CD4-positive, alpha-beta T cell (primary cell): ENCODE measurements around the gene FILIP1. TPM values are rescaled to one million over a fixed set of nuclear protein-coding genes. Genes with fewer than 3 reads are reported as not detected.

Experiments
- ATAC-seq: fragments of 200-7000 bp; cut with Tn5 transposase; one replicate; pipeline ENCODE4 v1.10.0; 2022; ENCODE audit warnings: mild to moderate bottlenecking; ENCODE audit not compliant: poor library complexity
- CTCF ChIA-PET: fragments of 350-600 bp; sonication (Branson Sonifier 250); formaldehyde crosslinking; loops from one replicate; lab custom pipeline; 2021; ENCODE audit warnings: antibody characterized with exemption, inconsistent platforms; lab: Charles Lee
- POLR2A ChIA-PET: fragments of 350-600 bp; sonication (Branson Sonifier 250); formaldehyde crosslinking; loops from one replicate; lab custom pipeline; 2021; ENCODE audit warnings: antibody characterized with exemption, inconsistent platforms; lab: Charles Lee
- DNase-seq, 14 experiments: peaks; one replicate each; pipeline ENCODE4 v3.0.0-alpha.2; 2013 to 2020; ENCODE audit warnings: mixed read lengths in 2 of 14
- H3K27ac ChIP-seq, 2 donors: one replicate each; pipeline versions ENCODE4 v1.5.1 to v1.7.0; 2013; ENCODE audit warnings: low read length in 2 of 2, low read depth in 1 of 2, mild to moderate bottlenecking in 1 of 2
- H3K27me3 ChIP-seq, 2 experiments: 1 replicate in 1 of 2; 2 replicates in 1 of 2; pipeline versions ENCODE4 v1.6.1 to v1.7.0; 2013; ENCODE audit warnings: low read length in 2 of 2, control low read depth in 1 of 2, mild to moderate bottlenecking in 1 of 2, moderate library complexity in 1 of 2; ENCODE audit not compliant: insufficient read depth in 2 of 2, control insufficient read depth in 1 of 2
- H3K36me3 ChIP-seq: one replicate; pipeline ENCODE4 v1.6.1; 2013; ENCODE audit warnings: low read length, control low read depth; ENCODE audit not compliant: insufficient read depth
- H3K4me1 ChIP-seq: one replicate; pipeline ENCODE4 v1.6.1; 2013; ENCODE audit warnings: low read length, control low read depth; ENCODE audit not compliant: insufficient read depth
- H3K4me3 ChIP-seq: one replicate; pipeline ENCODE4 v1.5.1; 2013; ENCODE audit warnings: mild to moderate bottlenecking, low read length, moderate library complexity
- H3K9me3 ChIP-seq, 2 experiments: 1 replicate in 1 of 2; 2 replicates in 1 of 2; pipeline versions ENCODE4 v1.6.1 to v1.7.0; 2013; ENCODE audit warnings: low read length in 2 of 2, mild to moderate bottlenecking in 2 of 2, control low read depth in 1 of 2, moderate library complexity in 1 of 2; ENCODE audit not compliant: control insufficient read depth in 1 of 2, insufficient read depth in 1 of 2
- H3K27ac Mint-ChIP-seq: one replicate; pipeline ENCODE4 v1.8.0; 2020; ENCODE audit warnings: mixed read lengths
- H3K27me3 Mint-ChIP-seq: one replicate; pipeline ENCODE4 v1.8.0; 2021; ENCODE audit warnings: mixed read lengths
- H3K36me3 Mint-ChIP-seq: one replicate; pipeline ENCODE4 v1.8.0; 2021; ENCODE audit warnings: low read depth, mixed read lengths
- H3K4me1 Mint-ChIP-seq: one replicate; pipeline ENCODE4 v1.8.0; 2021; ENCODE audit warnings: low read depth, mixed read lengths
- H3K4me3 Mint-ChIP-seq: one replicate; pipeline ENCODE4 v1.8.0; 2020; ENCODE audit warnings: mild to moderate bottlenecking, mixed read lengths
- H3K9me3 Mint-ChIP-seq: one replicate; pipeline ENCODE4 v1.8.0; 2020; ENCODE audit warnings: mixed read lengths
- intact Hi-C, 2 experiments: fragments of 100-400 bp; cut with DNase I in 1 of 2; cut with micrococcal nuclease in 1 of 2; formaldehyde crosslinking; loops; one replicate each; pipeline versions ENCODE4 v1.15.1 to v1.9.0; 2023 to 2025; cut with DNase I, micrococcal nuclease
- total RNA-seq, 174 experiments: library from RNA in 2 of 174; stranded (reverse) in 2 of 174; gene quantifications; one replicate each; pipeline ENCODE4 v1.2.3 and lab custom pipeline; 2021 to 2026
- TF ChIP-seq, protein P1 (sequence below): fragments of 200-600 bp; IDR thresholded peaks from one replicate; pipeline ENCODE4 v1.8.0; 2022; ENCODE audit warnings: antibody characterized with exemption, mild to moderate bottlenecking

FILIP1 gene
- total RNA-seq, 2 experiments from 2014 or later, result 0.06 TPM; not detected in 1

DNA sequence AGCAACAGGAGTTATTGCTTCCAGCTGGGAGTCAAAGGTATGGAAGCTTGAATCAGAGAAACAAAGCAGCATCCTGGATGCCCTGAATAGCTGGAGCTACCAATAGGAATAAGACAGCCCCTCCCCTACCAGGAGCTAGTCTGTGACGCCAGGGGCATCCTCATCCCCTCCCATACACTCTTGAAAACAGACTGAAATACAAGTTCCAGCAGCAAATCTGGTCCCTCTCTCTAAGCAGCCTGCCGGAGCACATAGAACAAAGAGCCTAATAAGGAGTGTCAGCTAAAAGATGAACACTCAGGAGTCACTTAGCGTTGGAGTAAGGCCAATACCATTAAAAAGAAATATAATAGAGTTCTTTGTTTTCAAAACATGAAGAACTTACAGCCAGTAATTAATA is 25.6 kb downstream of the FILIP1 start:
- H3K27ac ChIP-seq, result no peak overlapping the region
- H3K9me3 ChIP-seq, result no peaks in the 10 kb centered on the region
- Mint-ChIP-seq H3K9me3 (peaks cover 2% of the 10 kb centered on the region), H3K27ac (no peak overlapping the region), H3K36me3 (no peaks in the 10 kb centered on the region), H3K4me1 (no peaks in the 10 kb centered on the region), H3K4me3 (no peak overlapping the region), H3K27me3 (peaks cover 28% of the 10 kb centered on the region)
- H3K36me3 ChIP-seq, result no peaks in the 10 kb centered on the region
- peaks cover 0 to 6% of the 10 kb centered on the region in 2 experiments for H3K27me3 ChIP-seq
- TF ChIP-seq, protein P1, sequence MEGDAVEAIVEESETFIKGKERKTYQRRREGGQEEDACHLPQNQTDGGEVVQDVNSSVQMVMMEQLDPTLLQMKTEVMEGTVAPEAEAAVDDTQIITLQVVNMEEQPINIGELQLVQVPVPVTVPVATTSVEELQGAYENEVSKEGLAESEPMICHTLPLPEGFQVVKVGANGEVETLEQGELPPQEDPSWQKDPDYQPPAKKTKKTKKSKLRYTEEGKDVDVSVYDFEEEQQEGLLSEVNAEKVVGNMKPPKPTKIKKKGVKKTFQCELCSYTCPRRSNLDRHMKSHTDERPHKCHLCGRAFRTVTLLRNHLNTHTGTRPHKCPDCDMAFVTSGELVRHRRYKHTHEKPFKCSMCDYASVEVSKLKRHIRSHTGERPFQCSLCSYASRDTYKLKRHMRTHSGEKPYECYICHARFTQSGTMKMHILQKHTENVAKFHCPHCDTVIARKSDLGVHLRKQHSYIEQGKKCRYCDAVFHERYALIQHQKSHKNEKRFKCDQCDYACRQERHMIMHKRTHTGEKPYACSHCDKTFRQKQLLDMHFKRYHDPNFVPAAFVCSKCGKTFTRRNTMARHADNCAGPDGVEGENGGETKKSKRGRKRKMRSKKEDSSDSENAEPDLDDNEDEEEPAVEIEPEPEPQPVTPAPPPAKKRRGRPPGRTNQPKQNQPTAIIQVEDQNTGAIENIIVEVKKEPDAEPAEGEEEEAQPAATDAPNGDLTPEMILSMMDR, result no peak
- ChIA-PET CTCF (interaction anchor here (1.0 kb wide), 1 partner anchor 9 kb away, joined by 3 read pairs; no protein-coding TSS in a partner anchor), POLR2A (no interaction called here)
- intact Hi-C loops, result no loop called here
- ATAC-seq (no peak), DNase-seq (no peak)
- no peaks in the 10 kb centered on the region for H3K4me1 ChIP-seq
- no peak overlapping the region for H3K4me3 ChIP-seq

DNA sequence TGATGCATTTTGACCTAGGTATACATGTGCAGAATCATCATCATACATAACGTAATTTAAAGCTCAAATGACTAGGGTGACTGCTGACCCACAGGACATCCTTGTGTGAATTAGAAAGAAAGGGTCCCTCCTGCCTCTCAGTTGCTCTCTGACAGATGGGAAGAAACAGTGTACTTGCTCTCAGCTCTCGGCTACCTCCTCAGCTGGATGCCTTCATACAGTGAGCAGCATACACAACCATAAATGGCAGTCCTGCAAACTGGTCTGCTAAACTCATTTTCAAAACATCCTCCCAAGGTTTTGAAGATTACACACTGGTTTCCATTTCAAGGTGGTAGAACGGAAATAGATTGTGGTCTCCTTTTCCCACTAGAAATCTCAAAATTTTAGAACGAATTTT is 26.3 kb downstream of the FILIP1 start:
- intact Hi-C loops, result no loop called here
- POLR2A ChIA-PET, result interaction anchor here (0.7 kb wide), 1 partner anchor 164 kb away, joined by 3 read pairs; no protein-coding TSS in a partner anchor
- H3K4me3 ChIP-seq, result no peak overlapping the region
- TF ChIP-seq, protein P1, result no peak
- CTCF ChIA-PET, result interaction anchor here (1.0 kb wide), 1 partner anchor 9 kb away, joined by 3 read pairs; no protein-coding TSS in a partner anchor
- H3K9me3 ChIP-seq, result no peaks in the 10 kb centered on the region
- Mint-ChIP-seq H3K4me1 (no peaks in the 10 kb centered on the region), H3K27me3 (peaks cover 26% of the 10 kb centered on the region), H3K9me3 (peaks cover 2% of the 10 kb centered on the region), H3K4me3 (no peak overlapping the region), H3K36me3 (no peaks in the 10 kb centered on the region), H3K27ac (no peak overlapping the region)
- no peak for DNase-seq
- no peaks in the 10 kb centered on the region for H3K4me1 ChIP-seq
- ATAC-seq, result no peak
- H3K27me3 ChIP-seq, result peaks cover 0 to 6% of the 10 kb centered on the region in 2 experiments
- no peak overlapping the region for H3K27ac ChIP-seq
- no peaks in the 10 kb centered on the region for H3K36me3 ChIP-seq

DNA sequence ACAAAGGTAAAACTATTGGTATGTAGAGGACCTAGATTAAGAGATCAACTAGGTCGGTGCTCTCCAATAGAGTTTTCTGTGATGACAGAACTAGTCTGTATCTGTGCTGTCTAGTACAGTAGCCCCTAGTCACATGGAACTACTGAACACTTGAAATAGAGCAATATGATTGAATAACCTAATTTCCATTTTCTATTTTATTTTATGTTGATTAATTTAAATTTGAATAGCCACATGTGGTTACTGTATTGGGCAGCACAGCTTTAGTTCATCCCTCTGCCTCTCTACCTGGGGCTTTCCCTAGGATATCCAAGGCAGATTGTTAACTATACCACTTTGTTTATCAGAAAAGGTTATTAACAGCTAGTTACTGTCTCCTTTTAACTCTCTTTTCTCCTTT is 27.0 kb downstream of the FILIP1 start:
- no peaks in the 10 kb centered on the region for H3K4me1 Mint-ChIP-seq
- ChIA-PET CTCF (no interaction called here), POLR2A (interaction anchor here (0.7 kb wide), 1 partner anchor 163 kb away, joined by 3 read pairs; no protein-coding TSS in a partner anchor)
- no peaks in the 10 kb centered on the region for H3K36me3 Mint-ChIP-seq
- intact Hi-C loops, result no loop called here
- DNase-seq, result no peak
- H3K27ac Mint-ChIP-seq, result no peak overlapping the region
- no peaks in the 10 kb centered on the region for H3K9me3 ChIP-seq
- H3K9me3 Mint-ChIP-seq, result peaks cover 2% of the 10 kb centered on the region
- H3K27ac ChIP-seq, result no peak overlapping the region
- TF ChIP-seq, protein P1, result no peak
- H3K27me3 ChIP-seq, result peaks cover 0 to 6% of the 10 kb centered on the region in 2 experiments
- ATAC-seq, result no peak
- no peak overlapping the region for H3K4me3 Mint-ChIP-seq
- H3K27me3 Mint-ChIP-seq, result peaks cover 26% of the 10 kb centered on the region
- no peaks in the 10 kb centered on the region for H3K36me3 ChIP-seq
- H3K4me3 ChIP-seq, result no peak overlapping the region
- no peaks in the 10 kb centered on the region for H3K4me1 ChIP-seq
